OCI-LY3 (cell line): Measurements from ENCODE around the gene SIRT6.

Source experiments
- CTCF ChIP-seq: fragments of 200-600, 300-600 bp; sonication (generic); IDR thresholded peaks from 2 replicates; pipeline ENCODE4 v1.5.1; 2014; ENCODE audit warnings: antibody characterized with exemption, low read length, low read depth
- EZH2phosphoT487 ChIP-seq: fragments of 200-600 bp; shearing (Covaris generic); IDR thresholded peaks from 2 replicates; pipeline ENCODE4 v1.6.1; 2018; ENCODE audit warnings: antibody characterized with exemption, mixed run types, low read depth

- no peak for TF ChIP-seq CTCF
- no peak for TF ChIP-seq EZH2phosphoT487
These were observed 14.9 kb upstream of the SIRT6 start for GRCh38 chr19:4197228-4197624.
